Activated T-helper 1 cell treated with anti-CD3 and anti-CD28 coated beads, Interleukin-12 subunit alpha, Interleukin-12 subunit beta, Interleukin-2, Interleukin-4 antibody, amounts not matched to agents 30 ng/mL and 10 ng/mL and 1 ng/mL, durations not matched to agents 14 hours and 24 hours and 36 hours (primary cell): ENCODE results near the gene ELMO3. TPM values are rescaled to one million over a fixed set of nuclear protein-coding genes. Genes with fewer than 3 reads are reported as not detected.
A peak's percentile ranks its signal among the peaks of the same experiment; 100 is the strongest.

Experiments used
- DNase-seq: peaks from one replicate; pipeline ENCODE4 v3.0.0; 2021; ENCODE audit warnings: low spot score
- H3K27ac Mint-ChIP-seq: one replicate; pipeline ENCODE4 v1.8.0; 2021; ENCODE audit warnings: mild to moderate bottlenecking, mixed read lengths
- H3K27me3 Mint-ChIP-seq: one replicate; pipeline ENCODE4 v1.8.0; 2022; ENCODE audit warnings: mild to moderate bottlenecking, moderate library complexity, mixed read lengths; ENCODE audit not compliant: insufficient read depth
- H3K36me3 Mint-ChIP-seq: one replicate; pipeline ENCODE4 v1.8.0; 2021; ENCODE audit warnings: low read depth, mixed read lengths
- H3K4me1 Mint-ChIP-seq: one replicate; pipeline ENCODE4 v1.8.0; 2021; ENCODE audit warnings: low read depth, mixed read lengths
- H3K4me3 Mint-ChIP-seq: one replicate; pipeline ENCODE4 v1.8.0; 2021; ENCODE audit warnings: mild to moderate bottlenecking, moderate library complexity, mixed read lengths
- H3K9me3 Mint-ChIP-seq: one replicate; pipeline ENCODE4 v1.8.0; 2021; ENCODE audit warnings: mixed read lengths
- intact Hi-C: fragments of 100-400 bp; cut with micrococcal nuclease; formaldehyde crosslinking; loops from one replicate; pipeline ENCODE4 v1.15.1; 2024
- total RNA-seq: library from RNA; stranded (reverse); gene quantifications from 2 replicates; pipeline ENCODE4 v1.2.3, GENCODE V29; 2022

ELMO3 gene
- 8.5 and 9.0 TPM in 2 replicates for total RNA-seq

GRCh38 chr16:67199011-67199807 is at the start of gene ELMO3:
Gene ELMO3, plus strand, starts transcription at chr16:67199131. Its CDS starts 196 bp downstream, at chr16:67199327.
- DNase-seq, result no peak
- Mint-ChIP-seq H3K36me3 (peaks cover 35% of the 10 kb centered on the region), H3K27ac (no peak within 1 kb of the TSS)

GRCh38 chr16:67149276-67150046 is 49.5 kb upstream of the ELMO3 start:
- Mint-ChIP-seq H3K4me1 (peaks cover 29% of the 10 kb centered on the region), H3K27me3 (no peaks in the 10 kb centered on the region), H3K36me3 (peaks cover 28% of the 10 kb centered on the region), H3K27ac (no peak overlapping the region), H3K9me3 (no peaks in the 10 kb centered on the region), H3K4me3 (peak overlapping the region; percentile 59)
- intact Hi-C loops, result loop anchor here (2.0 kb wide), 1 partner anchor 41 kb away; the partner anchor contains the start of gene PHAF1
- no peak for DNase-seq

More at GRCh38 chr16:67199011-67199807, at the start of gene ELMO3:
- Mint-ChIP-seq H3K4me3 (no peak within 1 kb of the TSS), H3K27me3 (no peaks in the 10 kb centered on the region), H3K4me1 (peaks cover 22% of the 10 kb centered on the region), H3K9me3 (no peaks in the 10 kb centered on the region)
- intact Hi-C loops, result no loop called here

- intact Hi-C loops, result loop anchor here (2.0 kb wide), 1 partner anchor 41 kb away; the partner anchor contains the start of gene PHAF1
- Mint-ChIP-seq H3K27ac (no peak overlapping the region), H3K27me3 (no peaks in the 10 kb centered on the region), H3K36me3 (peaks cover 23% of the 10 kb centered on the region), H3K9me3 (no peaks in the 10 kb centered on the region), H3K4me3 (peak overlapping the region; percentile 79), H3K4me1 (peaks cover 29% of the 10 kb centered on the region)
- no peak for DNase-seq
These were observed 48.7 kb upstream of the ELMO3 start for GRCh38 chr16:67150047-67150832.

- intact Hi-C loops, result loop anchor here (1.0 to 2.0 kb wide), 3 partner anchors 8 to 134 kb away; partner anchors contain the start of genes FBXL8, PHAF1 and TRADD
These were observed 48.0 kb upstream of the ELMO3 start, which contains the start of gene B3GNT9 for GRCh38 chr16:67150833-67151396. Gene B3GNT9, minus strand, starts transcription at chr16:67150998. Its CDS starts 513 bp downstream, at chr16:67150485.

GRCh38 chr16:67151431-67152097 is 47.4 kb upstream of the ELMO3 start:
- intact Hi-C loops, result loop anchor here (1.0 to 2.0 kb wide), 3 partner anchors 8 to 134 kb away; partner anchors contain the start of genes FBXL8, PHAF1 and TRADD
- H3K27ac Mint-ChIP-seq, result peak overlapping the region; percentile 58

More at GRCh38 chr16:67150833-67151396, 48.0 kb upstream of the ELMO3 start, which contains the start of gene B3GNT9:
- DNase-seq, result no peak
- H3K4me1 Mint-ChIP-seq, result peaks cover 33% of the 10 kb centered on the region
- peaks cover 22% of the 10 kb centered on the region for H3K36me3 Mint-ChIP-seq
- H3K4me3 Mint-ChIP-seq, result peak within 1 kb of the TSS; percentile 79
- no peaks in the 10 kb centered on the region for H3K9me3 Mint-ChIP-seq
- H3K27ac Mint-ChIP-seq, result peak within 1 kb of the TSS; percentile 58
- no peaks in the 10 kb centered on the region for H3K27me3 Mint-ChIP-seq

GRCh38 chr16:67154578-67155294 is 44.2 kb upstream of the ELMO3 start:
- Mint-ChIP-seq H3K27me3 (no peaks in the 10 kb centered on the region), H3K36me3 (peaks cover 8% of the 10 kb centered on the region), H3K27ac (no peak overlapping the region), H3K4me3 (peak overlapping the region; percentile 76), H3K4me1 (peaks cover 63% of the 10 kb centered on the region), H3K9me3 (no peaks in the 10 kb centered on the region)
- intact Hi-C loops, result loop anchor here (1.0 to 5.0 kb wide), 5 partner anchors 136 to 277 kb away; no protein-coding TSS in a partner anchor
- no peak for DNase-seq

More at GRCh38 chr16:67151431-67152097, 47.4 kb upstream of the ELMO3 start:
- peaks cover 19% of the 10 kb centered on the region for H3K36me3 Mint-ChIP-seq
- peaks cover 39% of the 10 kb centered on the region for H3K4me1 Mint-ChIP-seq
- H3K9me3 Mint-ChIP-seq, result no peaks in the 10 kb centered on the region
- no peaks in the 10 kb centered on the region for H3K27me3 Mint-ChIP-seq
- no peak for DNase-seq
- peak overlapping the region; percentile 79 for H3K4me3 Mint-ChIP-seq

- H3K27ac Mint-ChIP-seq, result peak overlapping the region; percentile 58
- H3K36me3 Mint-ChIP-seq, result peaks cover 8% of the 10 kb centered on the region
- peaks cover 66% of the 10 kb centered on the region for H3K4me1 Mint-ChIP-seq
- peak overlapping the region; percentile 76 for H3K4me3 Mint-ChIP-seq
- intact Hi-C loops, result loop anchor here (1.0 to 5.0 kb wide), 5 partner anchors 137 to 278 kb away; no protein-coding TSS in a partner anchor
- peak; percentile 81 for DNase-seq
- H3K9me3 Mint-ChIP-seq, result no peaks in the 10 kb centered on the region
- no peaks in the 10 kb centered on the region for H3K27me3 Mint-ChIP-seq
These were observed 43.4 kb upstream of the ELMO3 start for GRCh38 chr16:67155295-67156142.

GRCh38 chr16:67156143-67156844 is 42.6 kb upstream of the ELMO3 start:
- peak overlapping the region; percentile 56 for H3K4me3 Mint-ChIP-seq
- DNase-seq, result no peak

GRCh38 chr16:67157106-67157748 is 41.7 kb upstream of the ELMO3 start:
- Mint-ChIP-seq H3K9me3 (no peaks in the 10 kb centered on the region), H3K4me1 (peaks cover 63% of the 10 kb centered on the region), H3K27ac (peak overlapping the region; percentile 92), H3K4me3 (peak overlapping the region; percentile 91), H3K27me3 (peaks cover 2% of the 10 kb centered on the region), H3K36me3 (peaks cover 11% of the 10 kb centered on the region)
- intact Hi-C loops, result loop anchor here (5.0 kb wide), 1 partner anchor 280 kb away; no protein-coding TSS in a partner anchor
- no peak for DNase-seq

More at GRCh38 chr16:67156143-67156844, 42.6 kb upstream of the ELMO3 start:
- peak overlapping the region; percentile 58 for H3K27ac Mint-ChIP-seq
- peaks cover 69% of the 10 kb centered on the region for H3K4me1 Mint-ChIP-seq
- H3K36me3 Mint-ChIP-seq, result peaks cover 11% of the 10 kb centered on the region
- peaks cover 2% of the 10 kb centered on the region for H3K27me3 Mint-ChIP-seq
- intact Hi-C loops, result loop anchor here (5.0 kb wide), 1 partner anchor 279 kb away; no protein-coding TSS in a partner anchor
- no peaks in the 10 kb centered on the region for H3K9me3 Mint-ChIP-seq
